ENCODE measurements around the gene MPHOSPH9. TPM values are rescaled to one million over a fixed set of nuclear protein-coding genes. Genes with fewer than 3 reads are reported as not detected.

Gene MPHOSPH9
- total RNA-seq, 1 experiment from 2014 or later = 47.5 TPM

DNA sequence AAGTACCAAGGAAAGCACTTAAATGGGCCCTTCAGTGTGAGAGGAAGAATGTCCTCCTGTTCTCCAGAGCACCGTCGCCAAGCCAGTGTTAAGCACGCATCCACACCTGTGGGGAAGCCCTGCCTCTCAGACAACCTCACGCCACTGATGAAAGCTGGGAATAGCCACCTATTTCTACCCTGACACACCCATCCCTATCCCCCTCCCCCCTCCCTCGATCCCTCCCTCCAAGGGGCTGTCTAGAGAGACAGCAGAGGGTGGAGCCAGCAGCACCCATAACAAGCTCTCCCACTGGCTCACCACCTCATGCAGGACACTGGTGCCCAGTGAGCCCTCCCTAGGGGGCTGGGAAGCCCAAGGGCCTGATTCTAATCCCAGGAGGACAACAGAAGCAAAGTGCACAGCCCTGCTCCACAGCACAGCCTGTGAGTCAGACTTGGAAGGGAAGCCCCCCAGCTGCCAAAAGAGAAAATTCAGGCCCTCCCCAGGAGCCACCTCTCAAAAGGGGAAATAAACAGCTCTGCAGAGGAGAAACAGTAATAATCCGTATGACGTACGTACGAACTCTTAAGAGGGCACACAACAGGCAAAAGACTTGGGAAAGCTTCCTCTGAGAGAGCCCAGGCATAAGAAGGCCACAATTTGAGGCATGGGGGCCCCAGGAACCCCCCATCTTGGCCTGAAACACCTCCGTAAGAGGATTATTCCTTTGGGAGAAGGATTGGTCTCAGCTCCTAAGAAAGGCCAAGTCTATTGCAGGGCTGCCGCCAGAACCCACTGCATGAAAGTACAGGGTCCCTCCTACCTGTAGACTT is 89.8 kb downstream of the MPHOSPH9 start:
- ChIA-PET CTCF (interaction anchor here (0.9 to 1.8 kb wide), 4 partner anchors 9 to 95 kb away, joined by 3 to 6 read pairs (median 4); no protein-coding TSS in a partner anchor), POLR2A (no interaction called here)
- ATAC-seq (peak; percentile 18), DNase-seq (ENCODE audit: low spot score) (no peak)
- Mint-ChIP-seq H3K27me3 (ENCODE audit: low read depth) (peaks cover 7% of the 10 kb centered on the region), H3K9me3 (no peaks in the 10 kb centered on the region), H3K4me1 (peaks cover 36% of the 10 kb centered on the region), H3K36me3 (no peaks in the 10 kb centered on the region; the same call in 1 of the 2 replicates), H3K4me3 (no peak overlapping the region), H3K27ac (no peak overlapping the region)
- TF ChIP-seq ZNF532 (CRISPR knock-in tag; IDR thresholded peaks at IDR 0.05; ENCODE audit: borderline replicate concordance) (no peak), ZNF423 (CRISPR knock-in tag; IDR thresholded peaks at IDR 0.05) (peak; percentile 31; the same call in 1 of the 2 replicates)

GRCh38 chr12:123142518-123142840 is 90.5 kb downstream of the MPHOSPH9 start:
- Mint-ChIP-seq H3K4me3 (no peak overlapping the region), H3K27me3 (ENCODE audit: low read depth) (peaks cover 3% of the 10 kb centered on the region; the same call in 1 of the 2 replicates), H3K36me3 (no peaks in the 10 kb centered on the region; the same call in 1 of the 2 replicates), H3K4me1 (peaks cover 36% of the 10 kb centered on the region), H3K27ac (no peak overlapping the region), H3K9me3 (no peaks in the 10 kb centered on the region)
- DNase-seq (ENCODE audit: low spot score) (no peak), ATAC-seq (no peak)
- ChIA-PET CTCF (interaction anchor here (0.6 to 1.5 kb wide), 2 partner anchors 12 to 91 kb away, joined by 3 to 6 read pairs; partner anchors contain the start of genes MPHOSPH9 and MTRFR), POLR2A (no interaction called here)
- TF ChIP-seq NR3C1 (CRISPR knock-in tag; conservative IDR thresholded peaks at IDR 0.05; ENCODE audit: low read depth) = no peak
- TF ChIP-seq ELF4 (CRISPR knock-in tag; IDR thresholded peaks at IDR 0.05; ENCODE audit: low read depth) = no peak
- TF ChIP-seq GABPB1 (CRISPR knock-in tag; IDR thresholded peaks at IDR 0.05) = no peak
- TF ChIP-seq E2F1 (CRISPR knock-in tag; IDR thresholded peaks at IDR 0.05) = no peak
- TF ChIP-seq EMX1 (CRISPR knock-in tag; IDR thresholded peaks at IDR 0.05) = no peak
- no peak for TF ChIP-seq ZNF232 (CRISPR knock-in tag; IDR thresholded peaks at IDR 0.05)
- TF ChIP-seq, protein P1, sequence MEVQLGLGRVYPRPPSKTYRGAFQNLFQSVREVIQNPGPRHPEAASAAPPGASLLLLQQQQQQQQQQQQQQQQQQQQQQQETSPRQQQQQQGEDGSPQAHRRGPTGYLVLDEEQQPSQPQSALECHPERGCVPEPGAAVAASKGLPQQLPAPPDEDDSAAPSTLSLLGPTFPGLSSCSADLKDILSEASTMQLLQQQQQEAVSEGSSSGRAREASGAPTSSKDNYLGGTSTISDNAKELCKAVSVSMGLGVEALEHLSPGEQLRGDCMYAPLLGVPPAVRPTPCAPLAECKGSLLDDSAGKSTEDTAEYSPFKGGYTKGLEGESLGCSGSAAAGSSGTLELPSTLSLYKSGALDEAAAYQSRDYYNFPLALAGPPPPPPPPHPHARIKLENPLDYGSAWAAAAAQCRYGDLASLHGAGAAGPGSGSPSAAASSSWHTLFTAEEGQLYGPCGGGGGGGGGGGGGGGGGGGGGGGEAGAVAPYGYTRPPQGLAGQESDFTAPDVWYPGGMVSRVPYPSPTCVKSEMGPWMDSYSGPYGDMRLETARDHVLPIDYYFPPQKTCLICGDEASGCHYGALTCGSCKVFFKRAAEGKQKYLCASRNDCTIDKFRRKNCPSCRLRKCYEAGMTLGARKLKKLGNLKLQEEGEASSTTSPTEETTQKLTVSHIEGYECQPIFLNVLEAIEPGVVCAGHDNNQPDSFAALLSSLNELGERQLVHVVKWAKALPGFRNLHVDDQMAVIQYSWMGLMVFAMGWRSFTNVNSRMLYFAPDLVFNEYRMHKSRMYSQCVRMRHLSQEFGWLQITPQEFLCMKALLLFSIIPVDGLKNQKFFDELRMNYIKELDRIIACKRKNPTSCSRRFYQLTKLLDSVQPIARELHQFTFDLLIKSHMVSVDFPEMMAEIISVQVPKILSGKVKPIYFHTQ (CRISPR knock-in tag; IDR thresholded peaks at IDR 0.05) = no peak
- TF ChIP-seq, protein P2, sequence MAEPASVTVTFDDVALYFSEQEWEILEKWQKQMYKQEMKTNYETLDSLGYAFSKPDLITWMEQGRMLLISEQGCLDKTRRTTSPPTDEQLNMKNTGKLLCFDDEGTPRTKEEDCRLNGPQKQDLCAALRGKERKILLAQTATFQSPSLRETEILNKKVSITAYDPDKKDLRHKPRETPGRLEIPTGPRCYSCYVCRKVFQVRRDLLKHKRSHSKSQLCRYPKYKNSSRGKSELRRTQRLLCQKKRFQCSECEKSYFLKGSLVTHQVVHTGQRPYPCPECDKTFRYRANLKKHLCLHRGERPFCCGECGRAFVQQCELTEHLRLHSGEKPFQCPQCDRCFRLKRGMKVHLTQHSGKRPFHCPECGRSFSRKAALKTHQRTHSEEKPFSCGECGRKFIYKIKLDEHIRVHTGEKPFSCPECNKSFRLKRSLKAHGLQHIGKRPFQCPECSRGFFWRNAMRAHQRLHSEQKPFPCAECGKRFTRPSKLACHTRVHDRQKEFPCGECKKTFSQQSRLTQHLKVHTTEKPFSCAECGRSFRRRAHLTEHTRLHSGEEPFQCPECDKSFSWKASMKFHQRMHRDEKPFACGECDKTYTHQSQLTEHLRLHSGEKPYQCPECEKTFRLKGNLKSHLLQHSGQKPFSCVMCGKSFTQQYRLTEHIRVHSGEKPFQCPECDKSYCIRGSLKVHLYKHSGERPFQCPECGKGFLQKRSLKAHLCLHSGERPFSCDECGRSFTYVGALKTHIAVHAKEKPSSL (CRISPR knock-in tag; conservative IDR thresholded peaks at IDR 0.05) = no peak
- TF ChIP-seq NFATC4 (CRISPR knock-in tag; IDR thresholded peaks at IDR 0.05) = no peak
- TF ChIP-seq, protein P3, sequence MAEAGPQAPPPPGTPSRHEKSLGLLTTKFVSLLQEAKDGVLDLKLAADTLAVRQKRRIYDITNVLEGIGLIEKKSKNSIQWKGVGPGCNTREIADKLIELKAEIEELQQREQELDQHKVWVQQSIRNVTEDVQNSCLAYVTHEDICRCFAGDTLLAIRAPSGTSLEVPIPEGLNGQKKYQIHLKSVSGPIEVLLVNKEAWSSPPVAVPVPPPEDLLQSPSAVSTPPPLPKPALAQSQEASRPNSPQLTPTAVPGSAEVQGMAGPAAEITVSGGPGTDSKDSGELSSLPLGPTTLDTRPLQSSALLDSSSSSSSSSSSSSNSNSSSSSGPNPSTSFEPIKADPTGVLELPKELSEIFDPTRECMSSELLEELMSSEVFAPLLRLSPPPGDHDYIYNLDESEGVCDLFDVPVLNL (CRISPR knock-in tag; IDR thresholded peaks at IDR 0.05; ENCODE audit: borderline replicate concordance, low read depth) = no peak
- TF ChIP-seq, protein P4, sequence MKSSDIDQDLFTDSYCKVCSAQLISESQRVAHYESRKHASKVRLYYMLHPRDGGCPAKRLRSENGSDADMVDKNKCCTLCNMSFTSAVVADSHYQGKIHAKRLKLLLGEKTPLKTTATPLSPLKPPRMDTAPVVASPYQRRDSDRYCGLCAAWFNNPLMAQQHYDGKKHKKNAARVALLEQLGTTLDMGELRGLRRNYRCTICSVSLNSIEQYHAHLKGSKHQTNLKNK (CRISPR knock-in tag; IDR thresholded peaks at IDR 0.05) = no peak
- TF ChIP-seq PRRX2 (CRISPR knock-in tag; IDR thresholded peaks at IDR 0.05) = no peak
- TF ChIP-seq, protein P5, sequence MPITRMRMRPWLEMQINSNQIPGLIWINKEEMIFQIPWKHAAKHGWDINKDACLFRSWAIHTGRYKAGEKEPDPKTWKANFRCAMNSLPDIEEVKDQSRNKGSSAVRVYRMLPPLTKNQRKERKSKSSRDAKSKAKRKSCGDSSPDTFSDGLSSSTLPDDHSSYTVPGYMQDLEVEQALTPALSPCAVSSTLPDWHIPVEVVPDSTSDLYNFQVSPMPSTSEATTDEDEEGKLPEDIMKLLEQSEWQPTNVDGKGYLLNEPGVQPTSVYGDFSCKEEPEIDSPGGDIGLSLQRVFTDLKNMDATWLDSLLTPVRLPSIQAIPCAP (CRISPR knock-in tag; IDR thresholded peaks at IDR 0.05) = no peak
- no peak for TF ChIP-seq ZNF423 (CRISPR knock-in tag; IDR thresholded peaks at IDR 0.05)
- no peak for TF ChIP-seq GRHL2 (CRISPR knock-in tag; IDR thresholded peaks at IDR 0.05; ENCODE audit: insufficient replicate concordance, severe bottlenecking)
- no peak for TF ChIP-seq NR1H2 (CRISPR knock-in tag; IDR thresholded peaks at IDR 0.05)
